NCI-H2029 treated with DMSO at 0.1 percent for 48 hours (cell line): ENCODE data around the gene NPIPB2.
"Not testable (repeated sequence)": the region's sequence is repeated elsewhere in the genome, so short reads cannot be mapped to it uniquely, and the experiment has no call there.

Experiments used
- DNase-seq: peaks from one replicate; lab custom pipeline; 2025; lab: John Stamatoyannopoulos, UW

Gene NPIPB2

GRCh38 chr16:11957591-11958395 lies 15.9 kb upstream of the NPIPB2 start:
- no peak for DNase-seq

GRCh38 chr16:11956558-11956957 lies 14.7 kb upstream of the NPIPB2 start:
- no peak for DNase-seq

- DNase-seq = no peak
These were observed 13.9 kb upstream of the NPIPB2 start for GRCh38 chr16:11955713-11956123.

GRCh38 chr16:11953576-11953975 lies 11.7 kb upstream of the NPIPB2 start:
- not testable (repeated sequence) for DNase-seq

- DNase-seq = no peak
These were observed 8.5 kb upstream of the NPIPB2 start for GRCh38 chr16:11950388-11950787.

- no peak for DNase-seq
These were observed 7.7 kb upstream of the NPIPB2 start for GRCh38 chr16:11949527-11949926.

GRCh38 chr16:11948819-11949218 lies 7.0 kb upstream of the NPIPB2 start:
- no peak for DNase-seq

- no peak for DNase-seq
These were observed 4.6 kb upstream of the NPIPB2 start for GRCh38 chr16:11946433-11946832.

- DNase-seq = not testable (repeated sequence)
These were observed 14.5 kb downstream of the NPIPB2 start for GRCh38 chr16:11927350-11927749.

- not testable (repeated sequence) for DNase-seq
These were observed 17.8 kb downstream of the NPIPB2 start for GRCh38 chr16:11924046-11924445.

GRCh38 chr16:11916524-11917285 lies 25.1 kb downstream of the NPIPB2 start:
- peak; percentile 80 for DNase-seq

- DNase-seq = peak; percentile 91
These were observed 26.0 kb downstream of the NPIPB2 start, which contains the start of gene GSPT1 for GRCh38 chr16:11915644-11916523. TSS of gene GSPT1 (minus strand) at chr16:11915956. CDS start at chr16:11915720, 236 bp downstream.

- no peak for DNase-seq
These were observed 26.7 kb downstream of the NPIPB2 start for GRCh38 chr16:11915114-11915643.

GRCh38 chr16:11914210-11915113 lies 27.4 kb downstream of the NPIPB2 start:
- no peak for DNase-seq

GRCh38 chr16:11913425-11914079 lies 28.3 kb downstream of the NPIPB2 start:
- no peak for DNase-seq

GRCh38 chr16:11909653-11910545 lies 31.9 kb downstream of the NPIPB2 start:
- no peak for DNase-seq

- no peak for DNase-seq
These were observed 34.5 kb downstream of the NPIPB2 start for GRCh38 chr16:11907160-11907970.

GRCh38 chr16:11903906-11904305 lies 37.9 kb downstream of the NPIPB2 start:
- no peak for DNase-seq
